Mesothelial cell of epicardium (in vitro differentiated cells): ENCODE measurements around the gene SLC4A7. TPM values are rescaled to one million over a fixed set of nuclear protein-coding genes. Genes with fewer than 3 reads are reported as not detected.

ENCODE experiments used
- DNase-seq, 2 experiments: peaks; one replicate each; pipeline ENCODE4 v3.0.0; 2021; ENCODE audit warnings: low spot score in 2 of 2; ENCODE audit not compliant: unreplicated experiment in 2 of 2
- H3K27ac Mint-ChIP-seq: 2 replicates; pipeline ENCODE4 v1.8.0; 2021; ENCODE audit warnings: mixed read lengths
- H3K27me3 Mint-ChIP-seq: 2 replicates; pipeline ENCODE4 v1.8.0; 2021; ENCODE audit warnings: low read depth, mixed read lengths
- H3K36me3 Mint-ChIP-seq: 2 replicates; pipeline ENCODE4 v1.8.0; 2021; ENCODE audit warnings: mixed read lengths
- H3K4me1 Mint-ChIP-seq: 2 replicates; pipeline ENCODE4 v1.8.0; 2021; ENCODE audit warnings: mixed read lengths
- H3K4me3 Mint-ChIP-seq: 2 replicates; pipeline ENCODE4 v1.8.0; 2021; ENCODE audit warnings: mild to moderate bottlenecking, moderate library complexity, mixed read lengths
- H3K9me3 Mint-ChIP-seq: 2 replicates; pipeline ENCODE4 v1.8.0; 2021; ENCODE audit warnings: mixed read lengths
- CTCF ChIP-seq: fragments of 200-600 bp; sonication (generic); IDR thresholded peaks from one replicate; pipeline ENCODE4 v1.5.0; 2021; ENCODE audit warnings: antibody characterized with exemption; ENCODE audit not compliant: unreplicated experiment
- total RNA-seq: library from RNA; stranded (reverse); gene quantifications from 3 replicates; pipeline ENCODE4 v1.2.1, GENCODE V29; 2021

SLC4A7 gene
- total RNA-seq, 1 donor from 2014 or later, result 46.3 TPM

GRCh38 chr3:27526614-27527315 lies 42.6 kb upstream of the SLC4A7 start:
- no peaks in the 10 kb centered on the region for H3K27me3 Mint-ChIP-seq
- no peaks in the 10 kb centered on the region for H3K9me3 Mint-ChIP-seq
- H3K4me3 Mint-ChIP-seq, result no peak overlapping the region
- DNase-seq, result no peak
- peaks cover 16% of the 10 kb centered on the region for H3K4me1 Mint-ChIP-seq
- TF ChIP-seq CTCF, result no peak
- H3K36me3 Mint-ChIP-seq, result no peaks in the 10 kb centered on the region
- H3K27ac Mint-ChIP-seq, result no peak overlapping the region

- DNase-seq, result no peak
- TF ChIP-seq CTCF, result no peak
- Mint-ChIP-seq H3K4me3 (no peak overlapping the region), H3K9me3 (peaks cover 5% of the 10 kb centered on the region), H3K36me3 (no peaks in the 10 kb centered on the region), H3K27ac (no peak overlapping the region), H3K4me1 (peaks cover 15% of the 10 kb centered on the region), H3K27me3 (no peaks in the 10 kb centered on the region)
Observed at GRCh38 chr3:27521872-27522265, 37.7 kb upstream of the SLC4A7 start.

DNA sequence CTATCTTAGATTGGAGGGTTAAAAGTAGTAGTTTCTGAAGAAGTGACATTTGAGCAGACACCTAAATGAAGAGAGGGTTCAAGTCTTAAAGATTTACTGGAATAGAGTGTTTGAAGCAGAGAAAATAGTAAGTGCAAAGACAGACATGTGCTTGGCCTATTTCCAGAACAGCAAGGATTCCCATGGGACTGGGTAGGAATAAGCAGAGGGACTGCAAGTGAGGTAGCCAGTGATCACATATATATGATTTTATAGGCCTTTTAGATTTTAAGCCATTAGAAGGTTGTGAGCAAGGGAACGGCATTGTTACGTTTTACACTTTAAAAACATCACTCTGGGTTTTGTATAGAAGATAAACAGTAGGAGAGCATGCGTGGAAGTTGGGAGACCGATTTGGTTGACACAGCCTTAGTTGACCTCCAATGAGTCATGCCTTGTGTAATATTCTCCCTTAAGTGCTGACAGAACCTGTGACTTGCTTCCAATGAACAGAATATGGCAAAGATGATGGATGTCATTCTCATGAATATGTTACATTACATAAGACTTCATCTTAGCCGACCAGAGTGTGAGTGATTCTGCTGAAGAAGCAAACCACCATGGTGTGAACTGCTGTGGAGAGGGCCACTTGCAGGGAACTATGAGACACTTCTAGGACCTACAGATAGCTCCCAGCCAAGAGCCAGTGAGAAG lies 37.1 kb upstream of the SLC4A7 start:
- Mint-ChIP-seq H3K27ac (no peak overlapping the region), H3K4me3 (no peak overlapping the region), H3K36me3 (no peaks in the 10 kb centered on the region), H3K4me1 (peaks cover 15% of the 10 kb centered on the region), H3K27me3 (no peaks in the 10 kb centered on the region), H3K9me3 (peaks cover 5% of the 10 kb centered on the region)
- no peak for TF ChIP-seq CTCF
- no peak for DNase-seq

GRCh38 chr3:27511724-27512422 lies 27.7 kb upstream of the SLC4A7 start:
- Mint-ChIP-seq H3K36me3 (no peaks in the 10 kb centered on the region), H3K4me3 (no peak overlapping the region), H3K4me1 (peaks cover 4% of the 10 kb centered on the region), H3K27ac (no peak overlapping the region), H3K9me3 (peaks cover 8% of the 10 kb centered on the region), H3K27me3 (peaks cover 2% of the 10 kb centered on the region)
- no peak for DNase-seq
- TF ChIP-seq CTCF, result no peak

DNA sequence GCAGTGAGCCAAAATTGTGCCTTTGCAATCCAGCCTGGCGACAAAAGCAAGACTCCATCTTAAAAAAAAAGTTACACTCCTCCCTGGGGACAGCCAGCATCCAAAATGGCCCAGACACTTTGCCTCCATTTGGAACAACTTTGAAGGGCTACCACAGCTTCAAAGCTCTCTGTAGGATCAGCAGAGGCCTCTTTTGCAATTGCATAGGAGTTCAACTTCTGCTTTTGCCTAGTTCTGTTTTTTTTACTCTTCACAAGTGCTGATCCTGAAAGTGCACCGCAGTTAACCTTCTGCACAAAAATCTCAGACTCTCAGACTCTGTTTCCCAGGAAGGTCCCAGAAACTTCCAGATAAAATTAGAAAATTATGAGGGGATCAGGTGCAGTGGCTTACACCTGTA lies 25.2 kb upstream of the SLC4A7 start:
- no peak for TF ChIP-seq CTCF
- H3K27me3 Mint-ChIP-seq, result peaks cover 2% of the 10 kb centered on the region
- no peak for DNase-seq
- H3K36me3 Mint-ChIP-seq, result no peaks in the 10 kb centered on the region
- peaks cover 9% of the 10 kb centered on the region for H3K4me1 Mint-ChIP-seq
- H3K9me3 Mint-ChIP-seq, result peaks cover 8% of the 10 kb centered on the region
- H3K27ac Mint-ChIP-seq, result no peak overlapping the region
- H3K4me3 Mint-ChIP-seq, result no peak overlapping the region
